Vagina (tissue), 2 donors: ENCODE data around the gene ALPG.

ENCODE experiments used
- CTCF ChIP-seq, 3 experiments: fragments of 450-650 bp in 2 of 3; fragments of 200-600 bp in 1 of 3; sonication (generic) in 1 of 3; IDR thresholded peaks; one replicate each; pipeline ENCODE4 v1.5.1; 2017 to 2019; ENCODE audit warnings: antibody characterized with exemption in 3 of 3, mild to moderate bottlenecking in 2 of 3, moderate library complexity in 2 of 3
- POLR2A ChIP-seq, 2 donors: fragments of 450-650 bp; IDR thresholded peaks; one replicate each; pipeline ENCODE4 v1.6.1; 2017; ENCODE audit warnings: antibody characterized with exemption in 2 of 2, mild to moderate bottlenecking in 2 of 2, moderate library complexity in 2 of 2
- POLR2AphosphoS5 ChIP-seq, 2 donors: sonication (generic); formaldehyde crosslinking; IDR thresholded peaks; one replicate each; pipeline ENCODE4 v1.9.0; 2017; ENCODE audit warnings: antibody characterized with exemption in 2 of 2, mild to moderate bottlenecking in 2 of 2, low read depth in 1 of 2; ENCODE audit not compliant: insufficient read depth in 1 of 2

- TF ChIP-seq CTCF (IDR thresholded peaks at IDR 0.05) (no peak), POLR2A (IDR thresholded peaks at IDR 0.05) (no peak), POLR2AphosphoS5 (IDR thresholded peaks at IDR 0.05; ENCODE audit: insufficient read depth in 1 of 2, low read depth in 1 of 2) (no peak)
These were observed 45.0 kb upstream of the ALPG start for GRCh38 chr2:232361646-232362045.
